Measurements from ENCODE around the gene PLEKHN1. TPM values are rescaled to one million over a fixed set of nuclear protein-coding genes. Genes with fewer than 3 reads are reported as not detected.
"Not testable (repeated sequence)": the region's sequence is repeated elsewhere in the genome, so short reads cannot be mapped to it uniquely, and the experiment has no call there.

PLEKHN1 gene
- total RNA-seq, 1 donor from 2014 or later: 13.2 TPM

DNA sequence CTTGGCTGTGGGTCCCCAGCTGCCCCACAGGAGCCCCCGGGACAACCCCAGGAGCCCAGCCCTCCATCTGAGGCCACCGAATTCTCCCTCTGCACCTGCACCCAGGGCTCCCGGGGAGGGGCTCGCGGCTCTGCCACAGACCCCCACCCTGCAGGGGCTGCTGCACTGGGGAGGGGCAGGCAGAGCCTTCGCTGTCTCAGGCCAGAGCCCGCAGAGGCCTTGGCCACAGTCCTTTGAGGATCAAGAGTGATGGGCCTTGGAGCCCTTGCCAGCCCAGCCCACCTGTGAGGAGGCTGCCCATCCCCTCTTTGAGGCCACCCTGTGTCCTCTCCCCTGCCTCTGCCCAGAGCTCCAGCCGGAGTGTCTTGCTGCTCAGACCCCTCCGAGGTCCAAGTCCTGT, 9.1 kb downstream of the PLEKHN1 start:
- Histone ChIP-seq H3K4me3 (ENCODE audit: low read depth, low read length) (no peak overlapping the region), H3K36me3 (ENCODE audit: control insufficient read depth, insufficient read depth, low read length) (no peaks in the 10 kb centered on the region), H3K27me3 (ENCODE audit: control insufficient read depth, insufficient read depth, low read length) (peaks cover 21% of the 10 kb centered on the region)
- DNase-seq (ENCODE audit: low read depth): no peak
- TF ChIP-seq, protein P1, sequence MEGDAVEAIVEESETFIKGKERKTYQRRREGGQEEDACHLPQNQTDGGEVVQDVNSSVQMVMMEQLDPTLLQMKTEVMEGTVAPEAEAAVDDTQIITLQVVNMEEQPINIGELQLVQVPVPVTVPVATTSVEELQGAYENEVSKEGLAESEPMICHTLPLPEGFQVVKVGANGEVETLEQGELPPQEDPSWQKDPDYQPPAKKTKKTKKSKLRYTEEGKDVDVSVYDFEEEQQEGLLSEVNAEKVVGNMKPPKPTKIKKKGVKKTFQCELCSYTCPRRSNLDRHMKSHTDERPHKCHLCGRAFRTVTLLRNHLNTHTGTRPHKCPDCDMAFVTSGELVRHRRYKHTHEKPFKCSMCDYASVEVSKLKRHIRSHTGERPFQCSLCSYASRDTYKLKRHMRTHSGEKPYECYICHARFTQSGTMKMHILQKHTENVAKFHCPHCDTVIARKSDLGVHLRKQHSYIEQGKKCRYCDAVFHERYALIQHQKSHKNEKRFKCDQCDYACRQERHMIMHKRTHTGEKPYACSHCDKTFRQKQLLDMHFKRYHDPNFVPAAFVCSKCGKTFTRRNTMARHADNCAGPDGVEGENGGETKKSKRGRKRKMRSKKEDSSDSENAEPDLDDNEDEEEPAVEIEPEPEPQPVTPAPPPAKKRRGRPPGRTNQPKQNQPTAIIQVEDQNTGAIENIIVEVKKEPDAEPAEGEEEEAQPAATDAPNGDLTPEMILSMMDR (IDR thresholded peaks at IDR 0.05; ENCODE audit: insufficient read depth, low read length, poor library complexity, severe bottlenecking): no peak

DNA sequence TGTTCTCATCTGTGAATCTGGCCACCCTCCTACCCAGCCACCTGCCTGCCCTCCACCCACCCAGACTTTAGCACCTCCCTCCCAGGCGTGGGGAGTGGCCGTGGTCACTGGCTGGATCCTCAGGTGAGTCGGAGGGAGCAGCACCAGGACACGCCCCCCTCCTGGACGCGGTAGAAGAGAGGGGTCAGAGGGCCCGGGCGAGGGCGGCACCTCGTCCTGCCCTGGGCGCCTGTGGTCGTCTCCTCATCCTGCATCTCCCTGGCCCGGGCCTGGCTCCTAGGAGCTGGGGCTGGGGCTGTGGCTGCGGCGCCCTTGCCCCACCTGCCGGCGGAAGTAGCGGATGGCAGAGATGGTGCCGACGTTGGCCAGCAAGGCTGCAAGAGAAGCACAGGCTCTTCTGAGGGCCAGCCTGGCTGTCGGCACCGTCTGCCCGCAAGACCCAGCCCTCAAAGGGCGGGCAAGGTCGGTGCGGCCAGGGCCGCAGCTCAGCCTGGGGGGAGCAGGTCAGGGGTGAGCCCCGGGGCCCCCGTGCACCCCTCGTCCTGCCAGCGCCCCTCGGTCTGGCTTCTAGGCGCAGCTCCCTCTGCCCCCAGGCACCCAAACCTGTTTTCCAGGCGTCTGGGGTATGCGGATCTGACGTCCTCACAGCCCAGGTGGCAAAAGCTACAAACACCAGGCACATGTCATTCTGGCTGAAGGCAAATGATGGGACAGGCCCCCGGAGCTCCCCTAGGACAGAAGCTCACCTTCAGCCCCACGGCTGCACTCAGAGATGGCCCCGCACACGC, 9.8 kb downstream of the PLEKHN1 start:
- peak overlapping the region; percentile 3 for H3K4me3 ChIP-seq (ENCODE audit: low read depth, low read length)
- no peak for DNase-seq (ENCODE audit: low read depth)
- TF ChIP-seq, protein P1 (IDR thresholded peaks at IDR 0.05; ENCODE audit: insufficient read depth, low read length, poor library complexity, severe bottlenecking): peak; percentile 90
- peaks cover 18% of the 10 kb centered on the region for H3K27me3 ChIP-seq (ENCODE audit: control insufficient read depth, insufficient read depth, low read length)
- H3K36me3 ChIP-seq (ENCODE audit: control insufficient read depth, insufficient read depth, low read length): no peaks in the 10 kb centered on the region

DNA sequence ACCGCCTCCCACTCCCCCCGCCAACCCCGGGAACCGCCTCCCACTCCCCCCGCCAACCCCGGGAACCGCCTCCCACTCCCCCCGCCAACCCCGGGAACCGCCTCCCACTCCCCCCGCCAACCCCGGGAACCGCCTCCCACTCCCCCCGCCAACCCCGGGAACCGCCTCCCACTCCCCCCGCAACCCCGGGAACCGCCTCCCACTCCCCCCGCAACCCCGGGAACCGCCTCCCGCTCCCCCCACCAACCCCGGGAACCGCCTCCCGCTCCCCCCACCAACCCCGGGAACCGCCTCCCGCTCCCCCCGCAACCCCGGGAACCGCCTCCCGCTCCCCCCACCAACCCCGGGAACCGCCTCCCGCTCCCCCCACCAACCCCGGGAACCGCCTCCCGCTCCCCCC, 10.5 kb downstream of the PLEKHN1 start:
- not testable (repeated sequence) for DNase-seq (ENCODE audit: low read depth); H3K4me3 ChIP-seq (ENCODE audit: low read depth, low read length); H3K36me3 ChIP-seq (ENCODE audit: control insufficient read depth, insufficient read depth, low read length)
- H3K27me3 ChIP-seq (ENCODE audit: control insufficient read depth, insufficient read depth, low read length): peaks cover 18% of the 10 kb centered on the region

DNA sequence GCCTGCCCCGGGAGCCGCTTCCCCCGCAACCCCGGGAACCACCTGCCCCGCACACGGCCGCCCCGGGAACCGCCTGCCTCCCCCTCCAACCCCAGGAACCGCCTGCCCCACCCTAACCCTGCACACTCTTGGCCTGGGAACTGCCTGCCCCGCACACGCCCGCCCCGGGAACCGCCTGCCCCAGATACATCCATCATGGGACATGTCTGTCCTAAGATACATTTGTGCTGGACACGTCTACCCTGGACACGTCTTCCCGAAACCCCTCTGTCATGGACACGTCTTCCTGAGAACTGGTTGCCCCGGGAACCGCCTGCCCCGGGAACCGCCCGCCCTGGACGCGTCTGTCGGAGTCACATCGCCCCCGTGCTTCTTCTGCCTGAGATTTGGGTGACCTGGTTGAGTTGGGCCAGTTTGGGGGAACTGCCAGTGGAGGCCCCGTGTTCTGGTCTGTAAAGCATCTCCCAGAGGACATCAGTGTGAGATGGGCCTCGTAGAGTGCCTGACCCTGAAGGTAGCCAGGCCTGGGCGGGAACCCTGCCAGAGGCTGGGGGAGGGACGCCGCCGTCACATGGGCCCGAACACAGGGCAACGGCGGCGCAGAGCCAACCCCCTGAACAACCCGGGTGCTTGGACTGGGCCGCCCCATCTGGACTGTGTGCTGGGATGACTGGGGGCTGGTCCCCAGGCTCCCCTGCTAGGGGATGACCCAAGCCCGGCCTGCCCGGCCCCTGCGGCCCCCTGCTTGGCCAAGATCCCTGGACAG, 12.0 kb downstream of the PLEKHN1 start:
- H3K27me3 ChIP-seq (ENCODE audit: control insufficient read depth, insufficient read depth, low read length): peaks cover 31% of the 10 kb centered on the region
- TF ChIP-seq, protein P1 (IDR thresholded peaks at IDR 0.05; ENCODE audit: insufficient read depth, low read length, poor library complexity, severe bottlenecking): no peak
- H3K4me3 ChIP-seq (ENCODE audit: low read depth, low read length): no peak overlapping the region
- DNase-seq (ENCODE audit: low read depth): no peak
- no peaks in the 10 kb centered on the region for H3K36me3 ChIP-seq (ENCODE audit: control insufficient read depth, insufficient read depth, low read length)

DNA sequence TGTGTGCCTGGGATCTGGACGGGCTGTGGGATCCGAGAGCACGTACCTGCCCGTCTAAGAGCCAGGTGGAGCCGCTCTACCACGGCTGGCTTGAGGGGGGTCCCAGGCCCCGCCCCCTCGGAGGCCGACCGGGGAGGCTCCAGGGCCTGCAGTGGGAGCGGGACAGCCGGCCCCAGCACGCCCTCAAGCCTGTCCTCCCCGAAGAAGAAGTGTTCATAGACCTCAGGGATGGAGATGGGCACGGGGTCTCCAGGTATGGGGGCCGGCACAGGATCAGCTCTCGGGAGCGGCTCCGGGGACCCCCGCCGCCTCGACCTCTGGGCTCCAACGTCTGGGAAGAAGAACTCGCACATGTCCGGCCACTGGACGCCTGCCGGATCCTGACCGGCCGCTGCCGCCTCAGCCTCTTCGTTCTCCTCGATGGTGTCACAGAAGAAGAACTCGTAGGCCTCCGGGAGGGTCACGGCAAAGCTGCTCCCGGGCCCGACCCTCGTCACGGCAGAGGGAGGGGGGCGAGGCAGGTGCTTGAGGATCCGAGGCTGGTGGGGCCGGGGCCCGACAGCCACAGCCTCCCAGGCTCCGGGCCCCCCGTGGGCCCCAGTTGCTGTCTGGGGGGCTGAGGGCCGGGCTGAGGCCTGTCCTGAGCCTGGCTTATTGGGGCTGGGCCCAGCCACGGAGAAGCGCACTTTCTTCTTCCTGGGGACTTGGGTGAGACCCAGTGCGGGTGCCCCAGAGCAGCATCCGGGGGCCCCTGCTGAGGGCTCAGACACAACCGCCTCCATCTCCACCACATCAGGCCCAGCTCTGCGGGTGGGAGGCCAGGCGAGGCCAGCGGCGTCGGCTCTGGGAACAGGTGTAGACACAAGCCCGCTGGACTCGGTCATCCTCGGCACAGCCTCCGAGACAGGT, 12.8 kb downstream of the PLEKHN1 start:
- H3K27me3 ChIP-seq (ENCODE audit: control insufficient read depth, insufficient read depth, low read length): peaks cover 37% of the 10 kb centered on the region
- no peak for DNase-seq (ENCODE audit: low read depth)
- TF ChIP-seq, protein P1 (IDR thresholded peaks at IDR 0.05; ENCODE audit: insufficient read depth, low read length, poor library complexity, severe bottlenecking): no peak
- H3K4me3 ChIP-seq (ENCODE audit: low read depth, low read length): no peak overlapping the region
- no peaks in the 10 kb centered on the region for H3K36me3 ChIP-seq (ENCODE audit: control insufficient read depth, insufficient read depth, low read length)

DNA sequence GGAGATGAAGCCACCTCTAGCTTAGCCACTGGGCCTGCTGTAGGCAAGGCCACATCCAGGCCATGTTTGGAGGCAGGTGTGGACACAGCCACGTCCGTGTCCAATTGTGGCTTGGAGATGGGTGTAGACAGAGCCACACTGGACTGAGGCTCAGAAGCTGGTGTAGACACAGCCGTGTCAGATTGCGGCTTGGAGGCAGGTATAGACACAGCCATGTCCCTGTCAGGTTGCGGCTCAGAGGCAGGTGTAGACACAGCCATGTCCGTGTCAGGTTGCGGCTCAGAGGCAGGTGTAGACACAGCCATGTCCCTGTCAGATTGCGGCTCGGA, 13.4 kb downstream of the PLEKHN1 start:
- TF ChIP-seq, protein P1 (IDR thresholded peaks at IDR 0.05; ENCODE audit: insufficient read depth, low read length, poor library complexity, severe bottlenecking): no peak
- Histone ChIP-seq H3K36me3 (ENCODE audit: control insufficient read depth, insufficient read depth, low read length) (no peaks in the 10 kb centered on the region), H3K27me3 (ENCODE audit: control insufficient read depth, insufficient read depth, low read length) (peaks cover 37% of the 10 kb centered on the region), H3K4me3 (ENCODE audit: low read depth, low read length) (no peak overlapping the region)
- DNase-seq (ENCODE audit: low read depth): no peak

Measured in kidney epithelial cell (primary cell).